ENCODE results near the gene TREML2. TPM values are rescaled to one million over a fixed set of nuclear protein-coding genes. Genes with fewer than 3 reads are reported as not detected.

TREML2 gene
- total RNA-seq, 1 experiment from 2014 or later = not detected

DNA sequence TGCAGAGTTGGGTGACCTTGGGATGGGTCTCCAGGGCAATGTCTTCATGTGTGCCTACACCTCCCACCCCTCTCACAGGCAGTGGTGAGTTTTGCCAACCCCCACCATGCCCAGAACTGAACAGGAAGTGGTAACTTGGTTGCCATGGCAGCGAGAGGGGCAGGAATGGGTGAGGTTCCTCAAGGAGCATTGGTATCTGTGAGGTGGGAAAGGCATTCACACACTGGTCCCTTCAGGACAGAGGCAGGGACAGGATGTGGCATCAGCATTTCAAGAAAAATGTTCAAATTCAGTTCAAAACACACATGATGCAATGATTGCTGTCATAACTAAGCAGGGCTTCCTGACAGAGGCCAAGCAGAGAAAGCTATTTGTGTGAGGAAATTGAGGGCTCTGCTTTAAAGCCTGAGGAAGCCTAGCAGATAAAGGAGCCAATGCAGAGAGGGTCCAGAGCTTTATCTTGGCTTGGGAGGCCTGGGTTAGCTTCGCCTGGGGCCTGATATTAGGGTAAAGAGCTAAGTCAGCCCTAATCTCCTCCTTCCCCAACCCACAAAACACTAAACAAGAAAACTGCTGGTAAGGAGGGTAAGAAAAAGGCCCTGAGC, 551 bp downstream of the TREML2 start:
- Histone ChIP-seq H3K9me3 (ENCODE audit: low read length) (no peaks in the 10 kb centered on the region), H3F3A (ENCODE audit: low read length, unreplicated experiment) (no peaks in the 10 kb centered on the region), H3K4me2 (ENCODE audit: low read length) (no peak overlapping the region), H3K4me3 (ENCODE audit: low read length) (no peak overlapping the region), H3K27ac (ENCODE audit: low read length) (no peak overlapping the region), H3K9ac (ENCODE audit: low read length) (no peak overlapping the region), H4K20me1 (ENCODE audit: low read length) (no peaks in the 10 kb centered on the region), H2AFZ (ENCODE audit: low read length) (no peak overlapping the region), H3K27me3 (ENCODE audit: low read length) (peaks cover 65% of the 10 kb centered on the region), H3K9me2 (replicated peaks; ENCODE audit: low read length) (no peaks in the 10 kb centered on the region), H3K36me3 (ENCODE audit: low read depth, low read length) (no peaks in the 10 kb centered on the region), H3K4me1 (ENCODE audit: insufficient read depth, low read length) (no peaks in the 10 kb centered on the region), H3K79me2 (ENCODE audit: low read length) (no peaks in the 10 kb centered on the region)
- no peak for DNase-seq
- no TSS peak for BruUV-seq (replicated peaks)
- POLR2A ChIA-PET (ENCODE audit: unreplicated experiment) = no interaction called here
- TF ChIP-seq EZH2 (IDR thresholded peaks at IDR 0.05; ENCODE audit: low read length, unreplicated experiment) (no peak), EZH2phosphoT487 (IDR thresholded peaks at IDR 0.05; ENCODE audit: borderline replicate concordance, low read length) (no peak)
- TF ChIP-seq, protein P1, sequence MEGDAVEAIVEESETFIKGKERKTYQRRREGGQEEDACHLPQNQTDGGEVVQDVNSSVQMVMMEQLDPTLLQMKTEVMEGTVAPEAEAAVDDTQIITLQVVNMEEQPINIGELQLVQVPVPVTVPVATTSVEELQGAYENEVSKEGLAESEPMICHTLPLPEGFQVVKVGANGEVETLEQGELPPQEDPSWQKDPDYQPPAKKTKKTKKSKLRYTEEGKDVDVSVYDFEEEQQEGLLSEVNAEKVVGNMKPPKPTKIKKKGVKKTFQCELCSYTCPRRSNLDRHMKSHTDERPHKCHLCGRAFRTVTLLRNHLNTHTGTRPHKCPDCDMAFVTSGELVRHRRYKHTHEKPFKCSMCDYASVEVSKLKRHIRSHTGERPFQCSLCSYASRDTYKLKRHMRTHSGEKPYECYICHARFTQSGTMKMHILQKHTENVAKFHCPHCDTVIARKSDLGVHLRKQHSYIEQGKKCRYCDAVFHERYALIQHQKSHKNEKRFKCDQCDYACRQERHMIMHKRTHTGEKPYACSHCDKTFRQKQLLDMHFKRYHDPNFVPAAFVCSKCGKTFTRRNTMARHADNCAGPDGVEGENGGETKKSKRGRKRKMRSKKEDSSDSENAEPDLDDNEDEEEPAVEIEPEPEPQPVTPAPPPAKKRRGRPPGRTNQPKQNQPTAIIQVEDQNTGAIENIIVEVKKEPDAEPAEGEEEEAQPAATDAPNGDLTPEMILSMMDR (conservative IDR thresholded peaks at IDR 0.05; ENCODE audit: low read depth, low read length) = no peak
- no peak for ATAC-seq
- CTCF ChIA-PET = no interaction called here
- intact Hi-C loops (cut with micrococcal nuclease) = no loop called here

DNA sequence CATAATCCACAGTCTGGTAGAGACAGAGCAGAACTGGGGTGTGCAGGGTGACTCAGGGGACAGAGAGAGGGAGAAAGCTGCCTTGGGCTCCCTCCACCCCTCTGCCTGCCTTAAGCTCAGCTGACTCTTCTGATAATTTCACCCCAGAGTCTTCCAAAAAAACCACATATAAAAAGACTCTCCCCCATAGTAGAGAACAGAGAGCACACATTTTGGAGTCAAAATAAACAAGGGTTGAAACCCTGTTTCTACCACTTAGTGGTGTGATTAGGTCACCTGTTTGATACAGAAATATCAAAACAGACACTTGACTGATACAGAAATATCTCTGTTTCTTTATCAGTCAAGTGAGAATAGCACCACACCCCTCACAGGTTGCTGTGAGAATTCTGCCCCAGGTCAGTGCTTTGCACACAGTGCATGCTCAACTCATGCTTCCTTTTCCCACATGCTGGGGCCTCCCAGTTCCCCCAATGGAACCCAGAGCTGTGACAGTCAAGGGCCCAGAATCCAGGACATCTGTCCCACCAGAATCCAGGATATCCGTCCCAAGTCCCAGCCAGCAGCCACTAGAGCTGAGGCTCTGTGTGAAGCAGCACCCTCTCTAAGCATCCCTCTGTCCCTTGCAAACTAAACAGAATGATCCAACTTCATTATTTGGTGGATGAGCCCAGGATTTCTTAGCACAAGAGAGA, 1.2 kb downstream of the TREML2 start:
- intact Hi-C loops (cut with micrococcal nuclease) = no loop called here
- no peaks in the 10 kb centered on the region for H3K4me1 ChIP-seq (ENCODE audit: insufficient read depth, low read length)
- H4K20me1 ChIP-seq (ENCODE audit: low read length) = no peaks in the 10 kb centered on the region
- H3F3A ChIP-seq (ENCODE audit: low read length, unreplicated experiment) = no peaks in the 10 kb centered on the region
- ChIA-PET CTCF (no interaction called here), POLR2A (ENCODE audit: unreplicated experiment) (no interaction called here)
- BruUV-seq (replicated peaks) = no TSS peak
- TF ChIP-seq, protein P1 (conservative IDR thresholded peaks at IDR 0.05; ENCODE audit: low read depth, low read length) = no peak
- no peak for TF ChIP-seq EZH2 (IDR thresholded peaks at IDR 0.05; ENCODE audit: low read length, unreplicated experiment)
- TF ChIP-seq EZH2phosphoT487 (IDR thresholded peaks at IDR 0.05; ENCODE audit: borderline replicate concordance, low read length) = no peak
- H3K27ac ChIP-seq (ENCODE audit: low read length) = no peak overlapping the region
- H3K36me3 ChIP-seq (ENCODE audit: low read depth, low read length) = no peaks in the 10 kb centered on the region
- no peak overlapping the region for H3K9ac ChIP-seq (ENCODE audit: low read length)
- no peak overlapping the region for H3K4me3 ChIP-seq (ENCODE audit: low read length)
- H3K9me2 ChIP-seq (replicated peaks; ENCODE audit: low read length) = no peaks in the 10 kb centered on the region
- H3K79me2 ChIP-seq (ENCODE audit: low read length) = no peaks in the 10 kb centered on the region
- peaks cover 65% of the 10 kb centered on the region for H3K27me3 ChIP-seq (ENCODE audit: low read length)
- DNase-seq (no peak), ATAC-seq (no peak)
- H3K9me3 ChIP-seq (ENCODE audit: low read length) = no peaks in the 10 kb centered on the region
- H2AFZ ChIP-seq (ENCODE audit: low read length) = no peak overlapping the region
- H3K4me2 ChIP-seq (ENCODE audit: low read length) = no peak overlapping the region

DNA sequence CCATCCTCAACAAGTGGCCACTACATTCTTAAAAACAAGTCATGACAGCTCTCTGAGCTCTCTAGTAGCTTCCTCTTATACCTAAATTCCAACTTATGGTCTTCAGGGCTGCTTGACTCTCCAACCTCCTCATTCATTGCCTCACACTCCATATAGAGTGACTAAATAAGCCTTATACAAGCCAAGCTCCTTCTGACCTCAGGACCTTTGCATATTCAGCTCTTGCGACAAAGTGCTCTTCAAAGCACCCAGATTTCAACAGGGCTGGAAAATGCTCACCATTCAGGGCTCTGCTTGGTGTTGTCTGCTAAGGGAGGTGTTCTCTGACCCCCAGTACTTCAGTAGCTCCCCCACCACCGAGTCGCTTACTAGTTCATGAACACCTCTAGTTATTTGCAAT, 3.7 kb downstream of the TREML2 start:
- Histone ChIP-seq H3K4me2 (ENCODE audit: low read length) (no peak overlapping the region), H3K4me1 (ENCODE audit: insufficient read depth, low read length) (no peaks in the 10 kb centered on the region), H3K36me3 (ENCODE audit: low read depth, low read length) (no peaks in the 10 kb centered on the region), H4K20me1 (ENCODE audit: low read length) (no peaks in the 10 kb centered on the region), H3K4me3 (ENCODE audit: low read length) (no peak overlapping the region), H3K9ac (ENCODE audit: low read length) (no peak overlapping the region), H2AFZ (ENCODE audit: low read length) (no peak overlapping the region), H3K9me2 (replicated peaks; ENCODE audit: low read length) (no peaks in the 10 kb centered on the region), H3K9me3 (ENCODE audit: low read length) (no peaks in the 10 kb centered on the region), H3K27ac (ENCODE audit: low read length) (no peak overlapping the region), H3K27me3 (ENCODE audit: low read length) (peaks cover 67% of the 10 kb centered on the region), H3F3A (ENCODE audit: low read length, unreplicated experiment) (no peaks in the 10 kb centered on the region), H3K79me2 (ENCODE audit: low read length) (no peaks in the 10 kb centered on the region)
- TF ChIP-seq EZH2 (IDR thresholded peaks at IDR 0.05; ENCODE audit: low read length, unreplicated experiment) (no peak), EZH2phosphoT487 (IDR thresholded peaks at IDR 0.05; ENCODE audit: borderline replicate concordance, low read length) (no peak)
- TF ChIP-seq, protein P1 (conservative IDR thresholded peaks at IDR 0.05; ENCODE audit: low read depth, low read length) = no peak
- DNase-seq = no peak
- POLR2A ChIA-PET (ENCODE audit: unreplicated experiment) = no interaction called here
- intact Hi-C loops (cut with micrococcal nuclease) = no loop called here
- CTCF ChIA-PET = no interaction called here
- BruUV-seq (replicated peaks) = no TSS peak
- no peak for ATAC-seq

All from PC-3 (cell line).